ENCODE results near the gene SIRPB2.
A peak's percentile ranks its signal among the peaks of the same experiment; 100 is the strongest.

The SIRPB2 gene

GRCh38 chr20:1526310-1526709 is 35.1 kb upstream of the SIRPB2 start:
- Histone ChIP-seq H3K4me1 (ENCODE audit: control insufficient read depth, insufficient read depth, low read length) (no peaks in the 10 kb centered on the region), H3K9ac (ENCODE audit: low read length) (no peak overlapping the region), H3K9me3 (ENCODE audit: control insufficient read depth, low read length) (peaks cover 6% of the 10 kb centered on the region), H3K4me3 (ENCODE audit: low read length) (no peak overlapping the region), H3K27me3 (replicated peaks; ENCODE audit: control insufficient read depth, insufficient read depth, low read length) (peaks cover 8% of the 10 kb centered on the region), H3K36me3 (ENCODE audit: control insufficient read depth, insufficient read depth, low read length, severe bottlenecking) (no peaks in the 10 kb centered on the region)
- DNase-seq (ENCODE audit: low read depth) = no peak

DNA sequence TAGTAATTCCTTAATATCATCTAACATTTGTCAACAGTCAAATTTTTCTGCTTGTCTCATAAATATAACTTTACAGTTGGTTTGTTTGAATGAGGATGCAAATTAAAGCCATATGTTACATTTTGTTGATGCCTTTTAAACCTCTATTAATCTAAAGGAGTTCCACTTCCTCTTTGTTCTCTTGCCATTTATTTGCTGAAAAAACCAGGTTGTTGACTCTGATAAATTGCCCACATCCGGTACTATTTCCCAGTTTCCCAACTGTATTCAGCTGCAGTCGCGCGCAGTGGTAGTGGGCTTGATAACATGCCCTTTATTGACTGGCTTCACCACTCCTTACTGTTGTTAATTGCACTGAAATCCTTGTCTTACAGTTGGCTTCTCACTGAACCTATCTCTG is 32.8 kb upstream of the SIRPB2 start:
- H3K9me3 ChIP-seq (ENCODE audit: control insufficient read depth, low read length) = peaks cover 6% of the 10 kb centered on the region
- no peak for DNase-seq (ENCODE audit: low read depth)
- no peak overlapping the region for H3K9ac ChIP-seq (ENCODE audit: low read length)
- H3K4me1 ChIP-seq (ENCODE audit: control insufficient read depth, insufficient read depth, low read length) = no peaks in the 10 kb centered on the region
- no peaks in the 10 kb centered on the region for H3K36me3 ChIP-seq (ENCODE audit: control insufficient read depth, insufficient read depth, low read length, severe bottlenecking)
- H3K4me3 ChIP-seq (ENCODE audit: low read length) = no peak overlapping the region
- peaks cover 22% of the 10 kb centered on the region for H3K27me3 ChIP-seq (replicated peaks; ENCODE audit: control insufficient read depth, insufficient read depth, low read length)

- DNase-seq (ENCODE audit: low read depth) = no peak
- Histone ChIP-seq H3K36me3 (ENCODE audit: control insufficient read depth, insufficient read depth, low read length, severe bottlenecking) (no peaks in the 10 kb centered on the region), H3K4me1 (ENCODE audit: control insufficient read depth, insufficient read depth, low read length) (no peaks in the 10 kb centered on the region), H3K9ac (ENCODE audit: low read length) (no peak overlapping the region), H3K4me3 (ENCODE audit: low read length) (no peak overlapping the region), H3K9me3 (ENCODE audit: control insufficient read depth, low read length) (no peaks in the 10 kb centered on the region), H3K27me3 (replicated peaks; ENCODE audit: control insufficient read depth, insufficient read depth, low read length) (peaks cover 65% of the 10 kb centered on the region)
Observed at GRCh38 chr20:1517010-1517409, 25.8 kb upstream of the SIRPB2 start.

GRCh38 chr20:1513801-1514200 is 22.6 kb upstream of the SIRPB2 start:
- H3K36me3 ChIP-seq (ENCODE audit: control insufficient read depth, insufficient read depth, low read length, severe bottlenecking) = no peaks in the 10 kb centered on the region
- no peaks in the 10 kb centered on the region for H3K4me1 ChIP-seq (ENCODE audit: control insufficient read depth, insufficient read depth, low read length)
- H3K9me3 ChIP-seq (ENCODE audit: control insufficient read depth, low read length) = no peaks in the 10 kb centered on the region
- H3K27me3 ChIP-seq (replicated peaks; ENCODE audit: control insufficient read depth, insufficient read depth, low read length) = peaks cover 61% of the 10 kb centered on the region
- H3K9ac ChIP-seq (ENCODE audit: low read length) = no peak overlapping the region
- no peak for DNase-seq (ENCODE audit: low read depth)
- no peak overlapping the region for H3K4me3 ChIP-seq (ENCODE audit: low read length)

GRCh38 chr20:1509237-1509636 is 18.0 kb upstream of the SIRPB2 start:
- no peak for DNase-seq (ENCODE audit: low read depth)
- Histone ChIP-seq H3K4me1 (ENCODE audit: control insufficient read depth, insufficient read depth, low read length) (peaks cover 7% of the 10 kb centered on the region), H3K27me3 (replicated peaks; ENCODE audit: control insufficient read depth, insufficient read depth, low read length) (peaks cover 34% of the 10 kb centered on the region), H3K9me3 (ENCODE audit: control insufficient read depth, low read length) (no peaks in the 10 kb centered on the region), H3K36me3 (ENCODE audit: control insufficient read depth, insufficient read depth, low read length, severe bottlenecking) (no peaks in the 10 kb centered on the region), H3K4me3 (ENCODE audit: low read length) (no peak overlapping the region), H3K9ac (ENCODE audit: low read length) (no peak overlapping the region)

- Histone ChIP-seq H3K36me3 (ENCODE audit: control insufficient read depth, insufficient read depth, low read length, severe bottlenecking) (no peaks in the 10 kb centered on the region), H3K4me3 (ENCODE audit: low read length) (no peak overlapping the region), H3K9me3 (ENCODE audit: control insufficient read depth, low read length) (no peaks in the 10 kb centered on the region), H3K27me3 (replicated peaks; ENCODE audit: control insufficient read depth, insufficient read depth, low read length) (peaks cover 28% of the 10 kb centered on the region), H3K4me1 (ENCODE audit: control insufficient read depth, insufficient read depth, low read length) (peaks cover 7% of the 10 kb centered on the region), H3K9ac (ENCODE audit: low read length) (no peak overlapping the region)
- no peak for DNase-seq (ENCODE audit: low read depth)
Observed at GRCh38 chr20:1508574-1508973, 17.4 kb upstream of the SIRPB2 start.

- Histone ChIP-seq H3K27me3 (replicated peaks; ENCODE audit: control insufficient read depth, insufficient read depth, low read length) (peaks cover 20% of the 10 kb centered on the region), H3K36me3 (ENCODE audit: control insufficient read depth, insufficient read depth, low read length, severe bottlenecking) (no peaks in the 10 kb centered on the region), H3K4me3 (ENCODE audit: low read length) (no peak overlapping the region), H3K9me3 (ENCODE audit: control insufficient read depth, low read length) (no peaks in the 10 kb centered on the region), H3K4me1 (ENCODE audit: control insufficient read depth, insufficient read depth, low read length) (peaks cover 7% of the 10 kb centered on the region), H3K9ac (ENCODE audit: low read length) (no peak overlapping the region)
- no peak for DNase-seq (ENCODE audit: low read depth)
Observed at GRCh38 chr20:1507276-1507675, 16.1 kb upstream of the SIRPB2 start.

DNA sequence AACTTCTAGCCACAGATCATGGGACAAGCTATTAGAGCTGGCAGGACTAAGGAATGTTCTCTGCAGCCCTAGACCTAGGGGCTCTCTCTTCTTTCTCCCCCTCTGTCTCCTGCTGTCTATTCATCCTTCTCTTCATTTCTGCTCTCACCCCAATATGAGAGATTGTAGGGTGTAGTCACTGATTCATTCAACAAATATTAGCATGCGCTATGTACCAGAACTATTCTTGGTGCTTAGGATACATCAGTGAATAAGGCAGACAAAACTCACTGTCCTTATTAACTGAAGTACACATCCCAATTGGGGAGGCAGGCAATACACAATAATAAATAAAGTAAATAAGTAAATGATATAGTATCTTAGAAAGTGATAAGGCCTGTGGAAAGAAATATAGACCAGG is 14.7 kb upstream of the SIRPB2 start:
- Histone ChIP-seq H3K9ac (ENCODE audit: low read length) (no peak overlapping the region), H3K4me3 (ENCODE audit: low read length) (no peak overlapping the region), H3K27me3 (replicated peaks; ENCODE audit: control insufficient read depth, insufficient read depth, low read length) (peaks cover 12% of the 10 kb centered on the region), H3K36me3 (ENCODE audit: control insufficient read depth, insufficient read depth, low read length, severe bottlenecking) (no peaks in the 10 kb centered on the region), H3K9me3 (ENCODE audit: control insufficient read depth, low read length) (no peaks in the 10 kb centered on the region), H3K4me1 (ENCODE audit: control insufficient read depth, insufficient read depth, low read length) (peaks cover 7% of the 10 kb centered on the region)
- no peak for DNase-seq (ENCODE audit: low read depth)

- Histone ChIP-seq H3K9ac (ENCODE audit: low read length) (no peak overlapping the region), H3K4me1 (ENCODE audit: control insufficient read depth, insufficient read depth, low read length) (peaks cover 7% of the 10 kb centered on the region), H3K9me3 (ENCODE audit: control insufficient read depth, low read length) (no peaks in the 10 kb centered on the region), H3K36me3 (ENCODE audit: control insufficient read depth, insufficient read depth, low read length, severe bottlenecking) (no peaks in the 10 kb centered on the region), H3K27me3 (replicated peaks; ENCODE audit: control insufficient read depth, insufficient read depth, low read length) (peaks cover 12% of the 10 kb centered on the region), H3K4me3 (ENCODE audit: low read length) (no peak overlapping the region)
- no peak for DNase-seq (ENCODE audit: low read depth)
Observed at GRCh38 chr20:1505361-1505760, 14.1 kb upstream of the SIRPB2 start.

GRCh38 chr20:1503564-1504227 is 12.5 kb upstream of the SIRPB2 start:
- Histone ChIP-seq H3K4me3 (ENCODE audit: low read length) (no peak overlapping the region), H3K27me3 (replicated peaks; ENCODE audit: control insufficient read depth, insufficient read depth, low read length) (peaks cover 15% of the 10 kb centered on the region), H3K9ac (ENCODE audit: low read length) (no peak overlapping the region), H3K9me3 (ENCODE audit: control insufficient read depth, low read length) (no peaks in the 10 kb centered on the region), H3K4me1 (ENCODE audit: control insufficient read depth, insufficient read depth, low read length) (peaks cover 7% of the 10 kb centered on the region), H3K36me3 (ENCODE audit: control insufficient read depth, insufficient read depth, low read length, severe bottlenecking) (no peaks in the 10 kb centered on the region)
- peak; percentile 92 for DNase-seq (ENCODE audit: low read depth)

DNA sequence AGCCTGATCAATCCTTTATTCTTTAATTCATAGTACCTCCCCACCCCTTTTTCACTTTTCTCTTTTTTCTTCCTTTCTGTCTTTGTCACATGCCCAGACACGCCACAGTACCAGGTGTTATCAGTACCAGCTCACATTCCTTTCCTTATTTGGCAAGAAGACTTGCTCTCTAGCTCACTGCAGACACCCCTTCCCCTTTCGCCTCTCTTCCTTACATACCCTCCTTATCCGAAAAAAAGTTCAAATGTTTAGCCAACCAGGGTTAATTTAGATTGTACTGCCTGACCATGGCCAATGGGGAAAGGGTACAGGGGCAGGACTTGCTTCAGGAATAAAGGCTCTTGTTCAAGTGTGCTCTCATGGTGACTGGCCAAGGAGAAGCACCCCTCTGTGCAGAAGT is 9.3 kb upstream of the SIRPB2 start:
- Histone ChIP-seq H3K4me3 (ENCODE audit: low read length) (no peak overlapping the region), H3K4me1 (ENCODE audit: control insufficient read depth, insufficient read depth, low read length) (peaks cover 4% of the 10 kb centered on the region), H3K9ac (ENCODE audit: low read length) (no peak overlapping the region), H3K9me3 (ENCODE audit: control insufficient read depth, low read length) (peaks cover 4% of the 10 kb centered on the region), H3K27me3 (replicated peaks; ENCODE audit: control insufficient read depth, insufficient read depth, low read length) (peaks cover 15% of the 10 kb centered on the region), H3K36me3 (ENCODE audit: control insufficient read depth, insufficient read depth, low read length, severe bottlenecking) (no peaks in the 10 kb centered on the region)
- DNase-seq (ENCODE audit: low read depth) = no peak
